Measurements from ENCODE around the gene SLC2A5.
"Not testable (repeated sequence)": the region's sequence is repeated elsewhere in the genome, so short reads cannot be mapped to it uniquely, and the experiment has no call there.

Gene SLC2A5

GRCh38 chr1:9010781-9011323 lies 58.6 kb downstream of the SLC2A5 start:
- no peak for DNase-seq (ENCODE audit: low read depth in 1 of 2, low spot score in 1 of 2)

- DNase-seq (ENCODE audit: low read depth in 1 of 2, low spot score in 1 of 2) = no peak
These were observed 59.7 kb downstream of the SLC2A5 start for GRCh38 chr1:9009438-9010370.

GRCh38 chr1:9008236-9008635 lies 61.2 kb downstream of the SLC2A5 start:
- DNase-seq (ENCODE audit: low read depth in 1 of 2, low spot score in 1 of 2) = no peak

DNA sequence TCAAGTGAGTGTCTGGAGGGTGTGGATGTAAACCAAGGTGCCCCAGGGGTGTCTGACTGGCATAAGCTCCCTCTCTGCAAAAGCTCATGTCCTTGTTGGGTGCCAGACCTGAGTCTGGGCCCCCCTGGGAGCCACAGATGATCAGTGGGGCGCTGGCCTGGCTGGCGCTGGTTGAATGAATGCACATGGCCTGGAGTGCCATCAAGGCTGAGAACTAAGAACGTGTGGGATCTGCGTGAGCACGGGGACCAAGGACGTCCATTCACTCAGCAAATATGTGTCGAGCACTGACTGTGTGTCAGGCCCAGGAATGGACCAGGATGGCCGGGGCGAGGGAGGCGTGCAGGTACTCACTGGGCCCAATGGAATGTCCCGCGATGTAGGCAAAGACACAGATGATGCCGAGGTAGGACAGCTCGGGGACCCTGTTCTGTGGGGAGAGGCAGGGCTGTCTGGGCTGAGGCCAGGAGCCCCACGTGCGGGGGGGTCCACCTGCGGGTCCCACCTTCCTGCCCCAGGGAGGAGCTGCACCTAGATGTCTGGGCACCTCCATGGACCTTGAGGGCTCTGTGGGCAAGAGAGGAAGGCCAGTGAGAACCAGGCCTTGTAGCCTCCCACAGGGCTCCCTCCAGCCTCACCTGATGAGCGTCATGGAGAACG lies 62.3 kb downstream of the SLC2A5 start:
- no peak for DNase-seq (ENCODE audit: low read depth in 1 of 2, low spot score in 1 of 2)

DNA sequence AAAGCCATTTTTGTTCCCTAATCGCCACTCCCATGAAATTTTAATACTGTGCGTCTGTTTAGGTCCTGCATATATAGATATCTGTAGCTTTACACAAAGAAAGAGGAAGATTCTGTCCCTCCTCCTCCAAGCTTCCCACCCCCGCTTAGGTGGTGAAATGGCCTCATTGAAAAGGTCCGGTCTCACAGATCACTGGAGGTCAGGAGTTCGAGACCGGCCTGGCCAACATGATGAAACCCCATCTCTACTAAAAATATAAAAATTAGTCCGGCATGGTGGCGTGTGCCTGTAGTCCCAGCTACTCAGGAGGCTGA lies 64.1 kb downstream of the SLC2A5 start:
- DNase-seq (ENCODE audit: low read depth in 1 of 2, low spot score in 1 of 2) = no peak

- peak; percentile 71 to 78 for DNase-seq (ENCODE audit: low read depth in 1 of 2, low spot score in 1 of 2)
These were observed 64.6 kb downstream of the SLC2A5 start for GRCh38 chr1:9004700-9005394.

- DNase-seq (ENCODE audit: low read depth in 1 of 2, low spot score in 1 of 2) = no peak
These were observed 65.3 kb downstream of the SLC2A5 start for GRCh38 chr1:9004031-9004699.

DNA sequence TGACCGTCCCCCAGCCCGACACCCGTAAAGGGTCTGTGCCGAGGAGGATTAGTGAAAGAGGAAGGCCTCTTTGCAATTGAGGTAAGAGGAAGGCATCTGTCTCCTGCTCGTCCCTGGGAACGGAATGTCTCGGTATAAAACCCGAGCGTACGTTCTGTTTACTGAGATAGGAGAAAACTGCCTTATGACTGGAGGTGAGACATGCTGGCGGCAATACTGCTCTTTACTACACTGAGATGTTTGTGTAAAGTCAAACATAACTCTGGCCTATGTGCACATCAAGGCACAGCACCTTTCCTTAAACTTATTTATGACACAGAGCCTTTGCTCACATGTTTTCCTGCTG lies 67.2 kb downstream of the SLC2A5 start:
- DNase-seq (ENCODE audit: low read depth in 1 of 2, low spot score in 1 of 2) = not testable (repeated sequence)

DNA sequence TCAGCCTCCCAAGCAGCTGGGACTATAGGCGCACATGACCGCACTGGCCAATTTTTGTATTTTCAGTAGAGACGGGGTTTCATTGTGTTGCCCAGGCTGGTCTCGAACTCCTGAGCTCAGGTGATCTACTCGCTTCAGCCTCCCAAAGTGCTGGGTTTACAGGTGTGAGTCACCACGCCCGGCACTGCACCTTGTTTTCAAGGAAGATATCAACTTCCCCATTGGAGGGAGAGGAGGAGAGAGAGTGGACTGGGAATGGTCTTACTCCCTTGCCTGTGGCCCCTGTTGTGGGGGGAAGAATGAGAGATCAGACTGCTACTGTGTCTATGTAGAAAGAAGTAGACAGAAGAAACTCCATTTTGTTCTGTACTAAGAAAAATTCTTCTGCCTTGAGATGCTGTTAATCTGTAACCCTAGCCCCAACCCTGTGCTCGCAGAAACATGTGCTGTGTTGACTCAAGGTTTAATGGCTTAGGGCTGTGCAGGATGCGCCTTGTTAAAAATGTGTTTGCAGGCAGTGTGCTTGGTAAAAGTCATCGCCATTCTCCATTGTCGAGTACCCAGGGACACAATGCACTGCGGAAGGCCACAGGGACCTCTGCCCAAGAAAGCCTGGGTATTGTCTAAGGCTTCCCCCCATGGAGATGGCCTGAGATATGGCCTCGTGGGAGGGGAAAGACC lies 67.8 kb downstream of the SLC2A5 start:
- DNase-seq (ENCODE audit: low read depth in 1 of 2, low spot score in 1 of 2) = not testable (repeated sequence)

DNA sequence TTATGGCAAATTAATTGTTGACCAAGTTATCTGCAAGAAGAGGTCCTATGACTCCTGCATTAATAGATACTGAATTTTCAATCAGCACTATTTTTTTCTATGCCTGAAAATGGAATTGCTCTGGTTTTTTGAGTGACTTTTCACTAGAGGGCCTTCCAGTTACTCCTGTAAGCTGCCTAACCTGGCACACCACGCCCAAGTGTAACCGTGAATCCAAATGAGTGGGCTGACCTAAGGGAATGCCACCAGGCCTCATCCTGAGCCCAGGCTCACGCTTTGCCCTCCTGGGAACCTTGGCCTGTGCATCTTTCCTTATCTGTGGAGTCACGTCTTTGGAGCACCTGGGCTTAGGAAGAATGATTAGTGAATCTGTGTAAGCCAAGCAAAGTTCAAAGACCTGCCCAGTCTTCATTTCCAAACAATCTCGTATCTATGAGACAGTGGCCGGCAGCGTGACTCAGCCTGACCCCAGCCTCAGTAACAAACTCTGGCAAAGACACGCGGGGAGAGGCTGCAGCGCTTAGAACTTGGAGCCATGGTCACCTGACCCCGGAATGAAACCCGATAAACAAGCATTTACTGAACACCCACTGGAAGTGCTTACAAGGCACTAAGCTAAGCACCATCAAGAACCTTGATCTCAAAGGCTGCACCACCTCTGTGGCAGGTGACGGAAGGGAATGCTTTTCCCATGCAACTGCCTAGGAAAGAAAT lies 75.3 kb downstream of the SLC2A5 start:
- not testable (repeated sequence) for DNase-seq (ENCODE audit: low read depth in 1 of 2, low spot score in 1 of 2)

DNA sequence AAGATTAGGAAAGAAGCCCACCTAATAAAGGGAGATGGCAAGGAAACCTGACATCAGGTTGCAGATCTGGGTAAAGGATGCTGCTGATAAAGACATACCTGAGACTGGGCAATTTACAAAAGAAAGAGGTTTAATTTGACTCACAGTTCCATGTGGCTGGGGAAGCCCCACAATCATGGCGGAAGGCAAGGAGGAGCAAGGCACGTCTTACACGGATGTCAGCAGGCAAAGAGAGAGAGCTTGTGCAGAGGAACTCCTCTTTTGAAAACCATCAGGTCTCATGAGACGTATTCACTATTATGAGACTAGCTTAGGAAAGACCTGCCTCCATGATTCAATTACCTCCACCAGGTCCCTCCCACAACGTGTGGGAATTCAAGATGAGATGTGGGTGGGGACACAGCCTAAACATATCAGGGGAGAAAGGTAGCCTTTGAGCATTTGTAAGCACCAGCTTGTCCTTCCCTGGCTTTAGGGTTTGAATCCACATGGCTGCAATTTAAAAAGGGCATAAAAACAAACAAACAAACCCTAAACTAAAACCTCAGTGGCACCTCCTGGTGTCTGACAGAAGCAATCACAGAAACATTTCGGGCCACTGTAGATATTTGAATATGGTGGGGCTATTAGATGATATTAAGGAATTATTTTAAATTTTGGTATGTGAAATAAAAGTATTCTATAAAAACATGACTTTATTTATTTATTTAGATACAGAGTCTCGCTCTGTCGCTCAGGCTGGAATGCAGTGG lies 76.3 kb downstream of the SLC2A5 start:
- no peak for DNase-seq (ENCODE audit: low read depth in 1 of 2, low spot score in 1 of 2)

GRCh38 chr1:8989821-8990220 lies 79.6 kb downstream of the SLC2A5 start:
- DNase-seq (ENCODE audit: low read depth in 1 of 2, low spot score in 1 of 2) = no peak

GRCh38 chr1:8989061-8989460 lies 80.4 kb downstream of the SLC2A5 start:
- no peak for DNase-seq (ENCODE audit: low read depth in 1 of 2, low spot score in 1 of 2)

- DNase-seq (ENCODE audit: low read depth in 1 of 2, low spot score in 1 of 2) = no peak
These were observed 80.8 kb downstream of the SLC2A5 start for GRCh38 chr1:8988618-8988967.

DNA sequence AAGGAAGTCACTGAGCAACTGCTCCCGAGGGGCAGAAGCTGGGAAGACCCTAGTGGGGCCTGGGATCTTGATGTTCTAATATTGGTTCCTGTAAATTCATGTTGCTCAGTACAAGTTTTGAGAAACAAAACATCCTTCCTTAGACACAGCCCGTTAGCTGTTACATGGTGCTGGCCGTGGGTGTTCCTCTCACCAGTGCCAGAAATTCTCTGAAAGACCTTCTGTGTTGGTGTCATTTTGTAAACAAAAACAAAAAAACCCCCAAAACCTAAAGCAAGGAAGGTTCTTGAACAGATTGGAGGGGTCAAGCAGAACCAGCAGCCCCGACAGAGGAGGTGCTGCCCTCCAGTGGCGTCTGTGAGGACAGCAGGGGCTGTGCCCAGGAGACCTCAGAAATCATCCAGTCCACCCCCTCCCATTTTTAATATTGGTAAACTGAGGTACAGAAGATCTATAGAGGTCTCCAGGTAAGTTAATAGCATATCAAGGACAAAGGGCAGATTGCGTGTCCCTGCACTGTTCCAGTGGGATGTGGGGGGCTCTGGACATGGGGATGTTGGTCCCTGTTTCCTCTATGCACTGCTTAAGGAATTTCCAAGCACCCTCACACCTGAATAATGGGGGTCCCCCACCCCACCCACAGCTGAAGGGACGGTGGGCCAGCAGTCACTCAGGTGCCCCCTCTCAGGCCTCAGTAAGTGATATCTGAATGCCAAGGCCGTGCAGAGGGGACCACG lies 81.4 kb downstream of the SLC2A5 start:
- DNase-seq (ENCODE audit: low read depth in 1 of 2, low spot score in 1 of 2) = peak; percentile 56 to 58

DNA sequence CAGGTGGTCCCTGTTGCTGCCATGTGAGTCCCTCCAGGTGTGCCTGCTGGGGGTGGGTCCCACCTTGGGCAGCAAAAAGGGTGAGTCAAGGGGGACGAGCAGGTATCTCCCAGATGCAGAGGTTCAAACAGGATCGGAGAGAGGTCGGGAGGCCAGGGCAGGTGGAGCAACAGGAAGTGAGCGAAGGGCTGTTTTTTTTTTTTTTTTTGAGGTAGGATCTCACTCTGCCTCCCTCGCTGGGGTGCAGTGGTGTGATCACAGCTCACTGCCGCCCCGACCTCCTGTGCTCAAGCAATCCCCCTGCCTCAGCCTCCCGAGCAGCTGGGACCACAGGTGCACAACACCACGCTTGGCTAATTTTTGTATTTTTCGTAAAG lies 82.6 kb downstream of the SLC2A5 start:
- DNase-seq (ENCODE audit: low read depth in 1 of 2, low spot score in 1 of 2) = no peak

- no peak for DNase-seq (ENCODE audit: low read depth in 1 of 2, low spot score in 1 of 2)
These were observed 83.3 kb downstream of the SLC2A5 start for GRCh38 chr1:8985915-8986813.
